ENCODE data around the gene NXT1. TPM values are rescaled to one million over a fixed set of nuclear protein-coding genes. Genes with fewer than 3 reads are reported as not detected.

NXT1 gene
- total RNA-seq, 1 donor from 2014 or later = 10.6 TPM

- DNase-seq (ENCODE audit: low spot score) = no peak
- intact Hi-C loops (cut with DNase I) = loop anchor here (10.0 kb wide), 1 partner anchor 1699 kb away; the partner anchor contains the start of gene ACSS1
Observed at GRCh38 chr20:23356203-23356602, 5.6 kb downstream of the NXT1 start.

- intact Hi-C loops (cut with DNase I) = loop anchor here (1.0 to 10.0 kb wide), 2 partner anchors 8 to 1697 kb away; partner anchors contain the start of genes ACSS1 and NXT1
- DNase-seq (ENCODE audit: low spot score) = peak; percentile 100
Observed at GRCh38 chr20:23357767-23358562, 7.4 kb downstream of the NXT1 start.

GRCh38 chr20:23358563-23358906 lies 7.9 kb downstream of the NXT1 start:
- intact Hi-C loops (cut with DNase I) = loop anchor here (1.0 to 10.0 kb wide), 2 partner anchors 8 to 1696 kb away; partner anchors contain the start of genes ACSS1 and NXT1

GRCh38 chr20:23358923-23359593 lies 8.5 kb downstream of the NXT1 start:
- DNase-seq (ENCODE audit: low spot score) = no peak
- intact Hi-C loops (cut with DNase I) = loop anchor here (1.0 to 10.0 kb wide), 2 partner anchors 9 to 1696 kb away; partner anchors contain the start of genes ACSS1 and NXT1

More at GRCh38 chr20:23358563-23358906, 7.9 kb downstream of the NXT1 start:
- no peak for DNase-seq (ENCODE audit: low spot score)

GRCh38 chr20:23360531-23360930 lies 9.9 kb downstream of the NXT1 start:
- intact Hi-C loops (cut with DNase I) = loop anchor here (5.0 kb wide), 2 partner anchors 37 to 62 kb away; partner anchors contain the start of gene NAPB
- DNase-seq (ENCODE audit: low spot score) = no peak

- no peak for DNase-seq (ENCODE audit: low spot score)
- intact Hi-C loops (cut with DNase I) = loop anchor here (5.0 kb wide), 2 partner anchors 36 to 61 kb away; partner anchors contain the start of gene NAPB
Observed at GRCh38 chr20:23361119-23361475, 10.5 kb downstream of the NXT1 start.

- intact Hi-C loops (cut with DNase I) = loop anchor here (5.0 kb wide), 2 partner anchors 36 to 61 kb away; partner anchors contain the start of gene NAPB
- DNase-seq (ENCODE audit: low spot score) = peak; percentile 99
Observed at GRCh38 chr20:23361476-23362391, 11.1 kb downstream of the NXT1 start, which contains the start of gene GZF1. GZF1 (plus strand) TSS chr20:23362182; CDS start chr20:23364384, 2,202 bp downstream.

- no peak for DNase-seq (ENCODE audit: low spot score)
- intact Hi-C loops (cut with DNase I) = loop anchor here (5.0 kb wide), 2 partner anchors 35 to 60 kb away; partner anchors contain the start of gene NAPB
Observed at GRCh38 chr20:23362392-23363256, 12.0 kb downstream of the NXT1 start.

- DNase-seq (ENCODE audit: low spot score) = no peak
- intact Hi-C loops (cut with DNase I) = loop anchor here (5.0 kb wide), 2 partner anchors 34 to 59 kb away; partner anchors contain the start of gene NAPB
Observed at GRCh38 chr20:23363257-23363649, 12.7 kb downstream of the NXT1 start.

GRCh38 chr20:23365390-23366165 lies 15.0 kb downstream of the NXT1 start:
- no peak for DNase-seq (ENCODE audit: low spot score)
- intact Hi-C loops (cut with DNase I) = loop anchor here (5.0 kb wide), 1 partner anchor 242 kb away; the partner anchor contains the start of gene CST9

- intact Hi-C loops (cut with DNase I) = loop anchor here (5.0 kb wide), 1 partner anchor 241 kb away; the partner anchor contains the start of gene CST9
Observed at GRCh38 chr20:23366384-23366783, 15.8 kb downstream of the NXT1 start.

GRCh38 chr20:23367770-23368169 lies 17.2 kb downstream of the NXT1 start:
- DNase-seq (ENCODE audit: low spot score) = no peak
- intact Hi-C loops (cut with DNase I) = loop anchor here (5.0 kb wide), 1 partner anchor 240 kb away; the partner anchor contains the start of gene CST9

More at GRCh38 chr20:23366384-23366783, 15.8 kb downstream of the NXT1 start:
- DNase-seq (ENCODE audit: low spot score) = no peak

- DNase-seq (ENCODE audit: low spot score) = no peak
- intact Hi-C loops (cut with DNase I) = loop anchor here (5.0 kb wide), 1 partner anchor 239 kb away; the partner anchor contains the start of gene CST9
Observed at GRCh38 chr20:23368316-23369071, 17.9 kb downstream of the NXT1 start.

GRCh38 chr20:23369072-23369823 lies 18.7 kb downstream of the NXT1 start:
- intact Hi-C loops (cut with DNase I) = loop anchor here (5.0 kb wide), 1 partner anchor 238 kb away; the partner anchor contains the start of gene CST9

GRCh38 chr20:23370274-23370673 lies 19.7 kb downstream of the NXT1 start:
- DNase-seq (ENCODE audit: low spot score) = no peak
- intact Hi-C loops (cut with DNase I) = no loop called here

More at GRCh38 chr20:23369072-23369823, 18.7 kb downstream of the NXT1 start:
- DNase-seq (ENCODE audit: low spot score) = no peak

- no peak for DNase-seq (ENCODE audit: low spot score)
- intact Hi-C loops (cut with DNase I) = no loop called here
Observed at GRCh38 chr20:23370873-23371272, 20.3 kb downstream of the NXT1 start.

All from cardiac septum (tissue), 1 donor.